HG03108 (cell line): ENCODE measurements around the gene SYT17.

Source experiments
- ATAC-seq: cut with Tn5 transposase; IDR thresholded peaks from one replicate; pipeline ENCODE4 v1.9.1; 2021; ENCODE audit warnings: moderate library complexity; ENCODE audit not compliant: unreplicated experiment

SYT17 gene

DNA sequence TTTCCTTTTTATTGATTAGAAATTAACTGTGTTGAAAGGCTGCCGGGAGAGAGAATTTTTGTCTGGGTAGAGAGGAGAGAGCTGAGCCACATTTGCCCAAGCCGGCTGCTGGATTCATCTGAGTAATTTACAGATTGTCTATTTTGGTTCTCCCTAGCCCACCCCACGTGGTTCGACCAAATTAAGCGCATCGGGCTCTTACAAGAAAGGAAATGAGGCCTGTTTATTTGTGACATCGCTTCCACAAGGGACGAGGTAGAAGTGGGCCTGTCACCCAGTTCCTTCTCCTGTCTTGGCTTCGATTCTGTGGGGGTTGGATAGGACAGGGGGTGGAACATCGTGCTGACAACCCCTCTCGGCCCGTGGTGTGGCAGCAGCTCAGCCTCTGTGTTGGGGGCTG lies 42.9 kb downstream of the SYT17 start:
- ATAC-seq = peak; percentile 41

DNA sequence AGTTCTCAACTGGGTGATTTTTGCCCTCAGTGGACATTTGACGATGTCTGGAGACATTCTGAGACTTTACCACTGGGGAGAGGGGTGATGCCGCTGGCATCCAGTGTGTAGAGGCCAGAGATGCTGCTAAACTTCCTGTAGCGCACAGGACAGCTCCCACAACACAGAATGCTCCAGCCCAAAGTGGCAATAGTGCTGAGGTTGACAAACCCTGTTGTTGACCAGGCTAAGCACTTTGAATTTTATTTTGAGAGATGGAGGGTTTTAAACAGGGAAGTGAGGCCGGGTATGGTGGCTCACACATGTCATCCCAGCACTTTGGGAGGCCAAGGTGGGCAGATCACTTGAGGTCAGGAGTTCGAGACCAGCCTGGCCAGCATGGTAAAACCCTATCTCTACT lies 44.0 kb downstream of the SYT17 start:
- ATAC-seq = no peak

DNA sequence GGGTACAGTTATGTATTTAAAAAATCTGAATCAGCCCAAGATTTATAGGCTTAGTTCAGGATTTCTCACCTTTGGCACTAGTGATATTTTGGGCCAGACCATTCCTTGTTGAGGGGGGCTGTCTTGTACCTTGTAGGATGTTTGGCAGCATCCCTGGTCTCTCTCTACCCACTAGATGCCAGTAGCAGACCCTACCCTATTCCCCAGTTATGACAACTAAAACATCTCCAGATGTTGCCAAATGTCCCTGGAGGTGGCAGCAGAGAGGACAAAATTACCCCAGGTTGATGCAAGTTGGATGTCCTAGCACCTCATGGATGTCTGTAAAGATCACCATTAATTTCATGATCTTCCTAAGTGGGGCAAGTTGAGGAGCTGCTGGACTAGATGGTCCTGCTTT lies 45.8 kb downstream of the SYT17 start:
- ATAC-seq = no peak

DNA sequence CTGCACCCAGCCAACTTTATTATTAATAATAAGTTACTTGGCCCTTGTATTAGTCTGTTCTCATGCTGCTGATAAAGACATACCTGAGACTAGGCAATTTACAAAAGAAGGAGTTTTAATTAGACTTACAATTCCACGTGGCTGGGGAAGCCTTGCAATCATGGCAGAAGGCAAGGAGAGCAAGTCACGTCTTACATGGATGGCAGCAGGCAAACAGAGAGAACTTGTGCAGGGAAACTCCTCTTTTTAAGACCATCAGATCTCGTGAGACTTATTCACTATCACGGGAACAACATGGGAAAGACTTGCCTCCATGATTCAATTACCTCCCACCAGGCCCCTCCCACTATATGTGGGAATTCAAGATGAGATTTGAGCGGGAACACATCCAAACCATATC lies 47.7 kb downstream of the SYT17 start:
- no peak for ATAC-seq

DNA sequence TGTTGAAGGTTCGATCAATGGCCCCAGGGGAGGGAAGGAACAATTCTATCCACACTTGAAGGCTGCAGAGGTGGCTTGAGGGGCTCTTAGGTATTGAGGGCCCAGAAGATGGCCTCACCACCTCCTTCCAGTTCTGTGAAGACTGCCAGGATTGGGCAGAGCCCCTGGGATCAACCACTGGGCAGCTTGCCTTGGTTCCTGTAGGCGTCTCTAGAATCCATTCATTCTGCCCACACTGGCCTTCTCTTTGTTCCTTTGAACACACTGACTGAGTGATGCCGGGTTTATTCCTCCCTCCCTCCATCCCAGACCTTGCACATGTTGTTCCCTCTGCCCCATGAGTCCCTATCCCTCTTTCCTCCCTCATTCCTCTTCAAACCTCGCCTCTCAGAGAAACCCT lies 50.5 kb downstream of the SYT17 start:
- no peak for ATAC-seq

DNA sequence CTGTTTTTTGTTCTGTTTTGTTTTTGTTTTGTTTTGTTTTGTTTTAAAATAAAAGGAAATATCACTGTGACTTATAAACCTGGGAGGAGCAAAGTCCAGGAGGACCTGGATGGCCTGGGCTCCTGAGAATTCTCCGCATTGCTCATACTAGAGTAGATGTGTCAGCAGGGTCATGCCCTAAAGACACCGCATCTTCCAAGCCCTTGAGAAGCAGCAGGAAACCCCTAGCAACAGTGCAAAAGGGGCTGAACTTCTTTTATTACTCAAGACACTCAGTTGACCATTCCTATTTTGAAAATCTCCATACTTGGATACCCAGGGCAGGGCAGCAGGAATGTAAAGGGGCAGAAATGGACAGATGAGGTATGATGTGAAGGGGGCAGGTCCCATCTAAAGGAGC lies 51.8 kb downstream of the SYT17 start:
- ATAC-seq = no peak

DNA sequence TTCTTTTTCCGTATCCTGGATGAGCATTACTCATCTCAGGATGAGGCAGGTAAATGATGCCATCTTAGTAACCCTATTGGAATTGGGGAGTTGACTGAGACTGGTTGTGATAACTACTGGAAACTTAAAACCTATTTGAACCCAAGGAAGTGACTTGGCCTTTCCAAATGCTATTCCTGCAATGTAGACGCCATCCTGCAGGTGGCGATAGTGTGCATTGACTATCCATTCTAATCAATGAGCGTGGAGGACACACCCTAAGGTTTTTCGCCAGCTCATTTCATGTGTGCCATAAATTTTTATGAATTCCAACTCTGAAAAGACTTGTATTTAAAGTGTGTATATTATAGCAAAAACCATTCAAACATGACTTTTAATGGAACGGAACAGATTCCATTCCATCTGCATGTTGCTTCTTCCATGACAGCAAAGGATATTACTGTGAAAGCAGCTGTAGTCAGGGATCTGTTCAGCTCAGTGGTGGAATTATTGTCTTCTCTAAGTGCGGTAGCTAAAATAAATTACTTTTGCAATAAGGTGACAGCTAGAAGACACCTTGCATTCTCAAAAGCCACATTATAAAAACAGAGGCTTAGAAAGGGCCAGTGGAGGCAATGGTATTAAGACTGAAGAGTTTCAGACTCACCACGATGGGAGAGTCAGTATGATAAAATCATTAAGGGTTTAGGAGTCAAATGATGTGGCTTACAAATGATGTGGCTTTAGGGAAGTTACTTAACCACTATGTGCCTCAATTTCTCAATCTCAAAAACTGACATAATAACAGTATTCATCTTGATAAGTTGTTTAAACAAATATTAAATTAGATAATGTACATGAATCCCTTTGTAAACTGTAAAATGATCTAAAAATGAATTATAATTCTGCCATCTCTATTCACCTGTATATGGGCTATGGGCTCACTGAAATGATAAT lies 55.5 kb downstream of the SYT17 start:
- no peak for ATAC-seq

DNA sequence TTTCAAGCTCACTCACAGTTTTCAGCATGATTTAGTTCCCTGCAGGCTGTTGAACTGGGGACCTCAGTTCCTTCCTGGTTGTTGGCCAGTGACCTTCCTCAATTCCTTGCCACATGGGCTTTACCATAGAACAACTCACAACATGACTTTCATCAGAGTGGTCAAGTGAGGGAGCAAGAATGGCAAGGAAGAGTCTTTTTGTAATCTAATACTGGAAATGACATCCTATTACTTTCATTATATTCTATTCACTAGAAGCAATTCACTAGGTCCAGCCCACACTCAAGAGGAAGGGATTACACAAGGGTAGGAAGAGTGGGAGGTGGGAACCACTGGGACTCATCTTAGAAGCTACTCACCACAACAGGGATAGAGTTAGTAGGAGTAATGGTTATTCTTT lies 57.6 kb downstream of the SYT17 start:
- no peak for ATAC-seq

DNA sequence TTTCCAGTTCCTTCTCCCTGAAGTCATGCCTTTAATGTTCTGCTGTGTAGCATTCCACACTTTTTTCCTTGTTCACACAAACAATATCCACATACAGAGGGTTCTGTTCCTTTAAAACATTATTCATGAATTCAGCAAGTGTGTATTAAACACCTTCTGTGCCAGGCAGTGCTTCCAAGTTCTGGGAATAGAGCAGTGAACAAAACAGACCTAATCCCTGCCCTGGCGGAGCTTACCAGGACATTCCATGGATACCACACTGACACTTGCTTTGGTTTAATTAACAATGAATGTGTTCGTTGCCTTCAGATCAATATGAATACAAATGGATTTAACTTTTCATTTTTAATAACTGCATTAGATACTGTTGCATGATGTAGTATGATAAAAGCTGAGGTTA lies 59.6 kb downstream of the SYT17 start:
- no peak for ATAC-seq

DNA sequence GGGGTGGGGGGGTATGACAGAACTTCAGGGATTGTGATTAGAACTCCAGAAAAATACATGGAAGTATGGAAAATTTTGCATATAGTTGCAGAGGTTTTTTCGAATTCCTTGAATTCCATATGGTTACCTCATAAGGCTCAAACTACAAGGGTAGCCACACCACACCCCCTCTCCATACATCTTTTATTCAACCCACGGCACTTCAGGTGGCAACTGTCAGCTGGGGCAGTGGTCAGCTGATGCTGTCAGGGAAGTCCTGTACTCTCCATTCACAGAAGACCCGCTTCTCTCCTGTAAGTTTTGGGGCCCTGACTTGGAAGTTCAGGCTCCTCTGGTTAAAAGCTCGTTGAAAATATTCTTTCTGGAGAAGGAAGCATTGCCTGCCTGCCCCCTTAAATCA lies 60.0 kb downstream of the SYT17 start:
- ATAC-seq = no peak

DNA sequence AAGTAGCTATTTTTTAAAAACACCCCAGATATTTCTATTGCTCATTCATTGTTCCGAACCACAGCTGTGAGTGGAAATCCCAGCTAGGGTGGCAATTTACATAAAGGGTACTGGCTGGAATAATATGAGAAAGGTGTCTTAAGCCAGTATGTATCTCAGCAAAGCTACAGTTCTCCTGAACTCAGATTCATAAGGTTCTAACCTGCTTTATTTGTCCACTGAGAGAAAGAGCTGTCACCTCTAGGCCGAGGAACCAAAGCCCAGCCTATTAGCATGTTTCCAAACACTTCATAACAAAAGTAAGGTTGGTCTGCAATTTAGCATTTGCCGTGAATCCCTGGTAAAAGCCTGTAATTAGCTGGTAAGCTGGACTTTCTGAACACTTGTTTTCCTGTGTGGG lies 60.5 kb downstream of the SYT17 start:
- no peak for ATAC-seq

DNA sequence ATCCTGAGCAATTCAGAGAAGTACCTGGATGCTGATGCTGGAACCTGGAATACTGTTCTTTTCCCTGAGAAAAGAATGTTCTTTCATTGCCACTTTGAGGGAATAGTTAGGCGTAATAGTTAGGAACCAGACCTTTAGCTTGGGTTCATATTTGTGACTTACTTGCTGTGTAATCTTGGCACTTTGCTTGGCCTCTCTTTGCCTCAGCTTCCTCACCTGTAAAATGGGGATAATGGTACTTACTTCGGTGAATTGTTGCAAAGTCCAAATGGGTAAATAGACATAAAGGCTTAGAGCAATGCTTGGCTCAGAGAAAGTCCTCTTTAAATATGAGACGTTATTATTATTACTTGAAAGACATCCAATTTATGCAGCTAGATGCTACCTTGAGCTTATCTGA lies 62.5 kb downstream of the SYT17 start:
- ATAC-seq = no peak

DNA sequence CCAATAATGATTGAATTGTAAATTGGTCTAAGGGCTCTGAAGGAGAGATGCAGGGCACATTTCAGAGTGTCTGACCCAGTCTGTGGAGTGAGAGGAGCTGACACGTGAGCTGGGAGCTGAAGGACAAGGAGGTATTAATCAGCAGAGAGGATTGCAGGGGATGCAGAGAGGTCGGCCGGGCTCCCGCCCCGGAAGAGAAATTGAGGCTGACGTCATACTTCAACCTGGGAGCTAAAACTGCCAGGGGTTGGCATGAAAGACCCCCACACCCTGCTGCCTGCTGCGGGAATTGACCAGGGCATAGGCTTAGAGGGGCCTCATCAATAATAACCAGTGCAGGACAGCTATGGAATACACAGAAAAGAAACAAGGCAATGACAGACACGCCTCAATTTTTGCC lies 63.8 kb downstream of the SYT17 start:
- no peak for ATAC-seq

DNA sequence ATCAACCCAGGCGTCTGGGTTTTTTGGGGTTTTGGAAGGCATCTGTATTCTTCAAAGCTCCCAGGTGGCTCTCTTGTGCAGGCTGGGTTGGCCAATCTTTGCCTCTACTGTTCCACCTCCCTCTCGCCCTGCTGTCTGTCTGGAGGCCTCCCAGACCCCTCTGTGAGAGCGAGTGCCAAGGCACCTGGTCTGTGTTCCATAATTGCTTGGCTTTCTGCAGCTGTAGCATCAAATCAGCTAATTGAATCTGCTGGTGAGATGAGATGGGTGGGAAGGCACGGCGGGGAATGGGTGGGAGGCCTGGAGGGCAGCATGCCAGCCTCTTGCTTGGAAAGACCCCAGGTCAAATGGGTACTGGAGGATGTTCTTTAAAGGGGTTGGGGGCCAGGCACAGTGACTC lies 64.9 kb downstream of the SYT17 start:
- ATAC-seq = no peak

DNA sequence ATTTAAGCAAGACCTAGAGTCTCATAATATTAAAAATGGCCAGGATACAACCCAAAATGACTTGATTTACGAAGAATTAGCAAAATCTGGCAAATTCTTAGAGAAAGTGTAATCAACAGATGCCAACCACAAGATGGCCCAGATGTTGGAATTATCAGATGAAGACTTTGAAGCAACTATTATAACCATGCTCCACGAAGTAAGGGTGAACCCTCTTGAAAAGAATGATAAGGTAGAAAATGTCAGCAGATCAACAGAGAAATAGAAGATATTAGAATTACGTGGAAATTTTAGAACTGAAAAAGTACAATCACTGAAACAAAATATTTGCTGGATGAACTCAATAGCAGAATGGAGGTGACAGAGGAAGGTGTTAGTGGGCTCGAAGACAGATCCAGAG lies 67.4 kb downstream of the SYT17 start:
- ATAC-seq = no peak

DNA sequence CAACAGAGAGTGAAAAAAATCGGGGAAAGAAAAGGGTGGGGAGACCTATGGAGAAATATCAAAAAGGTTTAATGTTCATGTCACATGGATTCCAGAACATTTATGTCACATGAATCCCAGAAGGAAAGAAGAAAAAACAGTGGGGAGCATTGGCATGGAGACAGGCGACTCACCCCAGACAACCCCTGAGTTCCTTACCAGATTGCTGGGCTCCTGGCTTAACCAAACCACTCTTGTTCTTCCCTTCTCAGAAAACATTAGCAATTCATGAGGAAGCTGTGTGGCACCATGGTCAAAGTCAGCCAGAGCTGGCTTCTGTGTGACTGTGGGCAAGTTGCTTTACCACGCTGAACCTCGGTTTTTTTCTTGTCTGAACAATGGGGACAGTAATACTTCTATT lies 67.8 kb downstream of the SYT17 start:
- ATAC-seq = no peak

DNA sequence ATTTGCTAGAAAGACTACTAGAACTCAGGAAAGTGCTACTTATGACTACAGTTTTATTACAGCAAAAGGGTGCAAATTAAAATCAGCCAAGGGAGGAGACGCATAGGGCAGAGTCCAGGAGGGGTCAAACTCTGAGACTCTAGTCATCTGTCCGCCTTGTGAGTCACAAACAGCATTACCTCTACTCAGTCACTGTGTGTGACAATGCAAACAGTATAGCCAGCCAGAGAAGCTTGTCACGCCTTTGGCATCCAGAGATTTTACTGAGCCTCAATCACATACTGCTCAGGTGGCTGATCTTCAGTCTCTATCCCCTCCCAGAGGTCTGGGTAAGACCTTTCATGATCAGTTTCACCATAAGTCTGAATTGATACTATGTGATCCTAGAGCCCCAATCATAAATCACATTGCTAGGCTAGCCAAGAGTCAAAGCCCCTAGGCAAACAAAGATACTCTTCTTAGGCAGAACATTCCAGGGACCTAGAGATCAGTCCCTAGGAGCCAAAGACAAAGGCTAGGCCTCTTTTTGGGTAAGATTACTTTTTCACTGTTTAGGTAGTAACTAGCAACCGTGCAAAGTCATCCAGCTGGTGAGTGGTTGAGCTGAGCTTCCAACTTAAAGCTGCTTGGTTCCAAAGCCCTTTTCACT lies 68.6 kb downstream of the SYT17 start:
- no peak for ATAC-seq

DNA sequence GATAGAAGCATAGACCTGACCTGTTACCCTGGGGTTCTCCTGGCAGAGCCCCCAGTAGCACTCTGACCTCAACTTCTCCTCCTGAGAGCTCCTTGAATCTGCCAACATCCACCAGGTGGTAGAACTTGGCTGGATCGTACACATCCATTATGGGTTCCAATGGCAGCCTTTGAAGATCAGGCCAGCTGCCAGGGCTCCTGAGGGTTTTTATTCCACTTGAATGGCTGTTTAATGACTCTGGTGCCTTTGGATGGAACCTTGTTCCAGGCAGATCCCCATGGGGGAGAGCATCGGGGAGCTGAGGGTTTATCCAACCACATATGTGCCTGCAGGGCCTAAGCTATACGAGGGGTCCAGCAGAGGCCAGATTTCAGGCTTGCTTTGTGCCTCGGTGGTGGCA lies 70.4 kb downstream of the SYT17 start:
- ATAC-seq = no peak

DNA sequence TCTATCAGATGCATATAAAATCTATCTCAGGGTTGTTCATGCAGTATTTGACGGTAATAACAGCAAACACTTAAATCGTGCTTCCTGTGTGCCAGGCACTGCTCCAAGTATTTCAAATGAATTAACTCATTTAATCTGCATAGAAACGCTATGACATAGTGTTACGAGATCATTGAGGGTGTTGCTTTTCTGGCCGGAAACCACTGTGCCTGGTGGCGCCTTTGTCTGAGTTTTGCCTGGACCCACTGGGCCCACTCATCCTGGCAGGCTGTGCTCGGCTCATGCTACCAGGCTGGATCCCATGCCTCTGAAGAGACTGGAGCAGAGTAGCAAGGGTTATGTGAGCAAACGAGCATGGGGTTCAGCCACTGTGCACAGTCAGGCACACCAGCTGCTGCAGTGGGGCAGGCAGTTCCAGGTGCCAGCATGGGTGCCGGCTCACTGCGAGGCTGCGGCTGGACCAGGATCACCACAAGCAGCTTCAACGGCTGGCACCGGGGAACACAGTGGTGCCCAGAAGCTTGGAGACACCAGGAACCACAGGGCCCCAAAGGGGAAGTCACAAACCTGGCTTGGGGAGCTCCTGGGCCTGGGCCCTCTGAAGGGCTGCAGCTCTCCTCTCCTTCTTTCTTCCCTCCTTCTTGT lies 71.6 kb downstream of the SYT17 start:
- no peak for ATAC-seq

DNA sequence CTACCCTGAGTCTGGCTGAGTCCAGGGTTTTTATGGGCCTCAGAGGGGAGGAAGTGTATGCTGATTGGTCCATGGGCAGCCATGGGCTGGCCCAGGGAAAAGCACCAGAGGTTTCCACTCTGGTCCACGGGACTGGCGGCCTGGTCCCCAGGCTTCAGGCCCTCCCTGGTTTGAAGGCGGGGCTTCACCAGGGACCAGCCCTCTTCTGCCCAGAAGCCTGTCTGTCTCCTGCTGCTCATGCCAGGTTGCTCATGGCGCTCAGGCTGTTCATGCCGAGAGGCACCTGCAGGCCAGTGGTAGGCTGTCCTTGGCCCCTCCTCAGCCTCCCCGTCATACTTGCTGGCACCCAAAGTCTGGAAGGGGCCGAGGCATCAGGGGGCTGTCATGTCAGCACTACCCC lies 72.5 kb downstream of the SYT17 start:
- ATAC-seq = no peak

DNA sequence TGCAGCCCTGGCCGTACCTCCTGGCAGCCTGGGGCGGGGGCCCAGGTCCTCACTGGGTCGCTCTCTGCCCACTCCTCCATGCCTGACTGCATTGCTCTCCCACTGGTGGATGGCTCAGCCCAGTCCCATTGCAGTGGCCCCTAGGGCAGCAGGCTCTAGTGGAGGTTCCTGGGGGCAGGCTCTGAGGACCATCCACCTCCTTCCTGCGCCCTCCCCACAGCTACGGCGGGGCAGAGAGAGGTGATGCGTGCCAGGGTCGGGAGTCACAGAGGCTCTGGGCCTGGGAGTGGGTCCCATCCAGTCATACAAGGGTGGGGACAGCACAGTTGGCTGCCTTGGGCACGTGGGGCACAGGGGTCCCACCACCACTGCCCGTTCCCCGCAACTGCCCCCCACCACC lies 73.5 kb downstream of the SYT17 start:
- ATAC-seq = no peak

DNA sequence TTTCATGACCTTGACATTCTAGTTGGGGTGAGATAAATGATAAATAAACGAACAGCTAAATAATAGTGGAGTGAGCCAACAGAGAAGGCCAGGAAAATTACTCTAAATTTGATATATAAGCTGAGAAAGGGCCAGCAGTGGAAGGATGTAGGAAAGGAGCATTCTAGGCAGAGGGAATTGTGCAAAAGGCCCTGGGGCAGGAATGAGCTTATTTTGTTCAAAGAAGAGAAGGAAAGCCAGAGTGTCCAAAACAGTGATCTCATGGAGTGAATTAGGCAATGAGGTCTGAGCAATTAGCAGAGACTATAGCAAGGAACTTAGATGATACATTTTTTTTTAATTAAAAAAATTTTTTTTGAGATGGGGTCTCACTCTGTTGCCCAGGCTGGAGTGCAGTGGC lies 74.1 kb downstream of the SYT17 start:
- no peak for ATAC-seq
